Progenitor cell of endocrine pancreas (in vitro differentiated cells): Measurements from ENCODE around the gene SLC2A10. TPM values are rescaled to one million over a fixed set of nuclear protein-coding genes. Genes with fewer than 3 reads are reported as not detected.

Source experiments
- DNase-seq: peaks from one replicate; pipeline ENCODE4 v3.0.0; 2021; ENCODE audit warnings: low spot score; ENCODE audit not compliant: unreplicated experiment
- H3K27ac Mint-ChIP-seq: 2 replicates; pipeline ENCODE4 v1.8.0; 2021; ENCODE audit warnings: mild to moderate bottlenecking, moderate library complexity, mixed read lengths
- H3K27me3 Mint-ChIP-seq: 2 replicates; pipeline ENCODE4 v1.8.0; 2021; ENCODE audit warnings: mixed read lengths
- H3K36me3 Mint-ChIP-seq: 2 replicates; pipeline ENCODE4 v1.8.0; 2022; ENCODE audit warnings: mixed read lengths; ENCODE audit not compliant: insufficient read depth
- H3K4me1 Mint-ChIP-seq: 2 replicates; pipeline ENCODE4 v1.8.0; 2021; ENCODE audit warnings: low read depth, mixed read lengths
- H3K4me3 Mint-ChIP-seq: 2 replicates; pipeline ENCODE4 v1.8.0; 2021; ENCODE audit warnings: low read depth, mild to moderate bottlenecking, moderate library complexity, mixed read lengths
- H3K9me3 Mint-ChIP-seq: 2 replicates; pipeline ENCODE4 v1.8.0; 2021; ENCODE audit warnings: low read depth, mixed read lengths
- CTCF ChIP-seq: fragments of 200-600 bp; sonication (generic); IDR thresholded peaks from one replicate; pipeline ENCODE4 v1.5.0; 2021; ENCODE audit warnings: antibody characterized with exemption, mild to moderate bottlenecking; ENCODE audit not compliant: unreplicated experiment
- total RNA-seq: library from RNA; stranded (reverse); gene quantifications from 2 replicates; pipeline ENCODE4 v1.2.1, GENCODE V29; 2021

SLC2A10 gene
- total RNA-seq, 1 donor from 2014 or later, result 16.6 TPM

- Mint-ChIP-seq H3K4me1 (peaks cover 22% of the 10 kb centered on the region), H3K27me3 (no peaks in the 10 kb centered on the region), H3K27ac (peak overlapping the region; percentile 78), H3K36me3 (peaks cover 14% of the 10 kb centered on the region), H3K9me3 (no peaks in the 10 kb centered on the region), H3K4me3 (peak overlapping the region; percentile 74)
- no peak for DNase-seq
- no peak for TF ChIP-seq CTCF
Observed at GRCh38 chr20:46683011-46683667, 26.3 kb upstream of the SLC2A10 start.

- TF ChIP-seq CTCF, result no peak
- Mint-ChIP-seq H3K4me3 (peak overlapping the region; percentile 74), H3K27me3 (no peaks in the 10 kb centered on the region), H3K36me3 (peaks cover 14% of the 10 kb centered on the region), H3K4me1 (peaks cover 27% of the 10 kb centered on the region), H3K27ac (peak overlapping the region; percentile 61), H3K9me3 (no peaks in the 10 kb centered on the region)
- no peak for DNase-seq
Observed at GRCh38 chr20:46683668-46683938, 25.8 kb upstream of the SLC2A10 start.

- DNase-seq, result no peak
- Mint-ChIP-seq H3K4me1 (peaks cover 27% of the 10 kb centered on the region), H3K9me3 (no peaks in the 10 kb centered on the region), H3K27ac (peak overlapping the region; percentile 15), H3K27me3 (no peaks in the 10 kb centered on the region), H3K4me3 (peak overlapping the region; percentile 74), H3K36me3 (peaks cover 14% of the 10 kb centered on the region)
- no peak for TF ChIP-seq CTCF
Observed at GRCh38 chr20:46683939-46684750, 25.3 kb upstream of the SLC2A10 start.

GRCh38 chr20:46688151-46689081 is 21.0 kb upstream of the SLC2A10 start:
- Mint-ChIP-seq H3K36me3 (peaks cover 13% of the 10 kb centered on the region), H3K4me3 (peak overlapping the region; percentile 93), H3K9me3 (no peaks in the 10 kb centered on the region), H3K27ac (peak overlapping the region; percentile 95), H3K27me3 (no peaks in the 10 kb centered on the region), H3K4me1 (peaks cover 23% of the 10 kb centered on the region)
- DNase-seq, result no peak
- TF ChIP-seq CTCF, result no peak
